Measurements from ENCODE around the gene SNRK.

SNRK gene

GRCh38 chr3:43307649-43308048 is 21.3 kb downstream of the SNRK start:
- no peak for TF ChIP-seq CTCF (IDR thresholded peaks at IDR 0.05; ENCODE audit: low read depth, low read length)
- DNase-seq (ENCODE audit: low read depth, low spot score) = no peak
- in situ Hi-C loops (cut with HindIII; ENCODE audit: low sequenced_read_pairs) = no loop called here
- H3K4me3 ChIP-seq (ENCODE audit: low read depth, low read length) = no peak overlapping the region

DNA sequence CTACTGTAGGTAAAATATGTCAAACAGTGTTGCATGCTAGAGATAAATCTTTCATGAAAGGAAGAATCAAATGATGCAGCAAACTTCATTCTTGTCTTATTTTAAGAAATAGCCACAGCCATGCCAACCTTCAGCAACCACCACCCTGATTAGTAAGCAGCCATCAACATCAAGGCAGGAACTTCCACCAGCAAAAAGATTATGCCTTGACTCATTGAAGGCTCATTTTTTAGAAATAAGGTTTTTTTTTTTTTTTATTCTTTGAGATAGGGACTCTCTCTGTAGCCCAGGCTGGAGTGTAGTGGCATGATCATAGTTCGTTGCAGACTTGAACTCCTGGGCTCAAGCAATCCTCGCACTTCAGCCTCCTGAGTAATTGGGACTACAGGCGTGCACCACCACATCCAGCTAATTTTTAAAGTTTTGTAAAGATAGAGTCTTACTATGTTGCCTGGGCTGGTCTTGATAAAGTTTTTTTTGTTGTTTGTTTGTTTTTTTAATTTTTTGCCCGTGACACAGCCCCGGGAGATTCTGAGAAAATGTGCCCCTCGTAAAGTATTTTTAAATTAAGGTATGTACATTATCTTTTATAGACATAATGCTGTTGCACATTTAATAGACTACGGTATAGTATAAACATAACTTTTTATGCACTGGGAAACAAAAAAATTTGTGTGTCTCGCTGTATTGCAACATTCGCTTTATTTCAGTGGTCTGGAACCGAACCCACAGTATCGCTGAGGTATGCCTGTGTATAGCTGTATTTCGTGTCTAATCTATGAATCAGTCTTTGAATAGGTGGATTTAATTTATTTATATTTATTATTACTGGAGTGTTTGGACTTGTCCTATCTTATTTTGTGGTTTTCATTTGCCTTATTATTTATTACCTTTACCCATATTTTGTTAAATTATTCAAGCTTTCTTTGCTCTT is 23.3 kb downstream of the SNRK start:
- no peak overlapping the region for H3K4me3 ChIP-seq (ENCODE audit: low read depth, low read length)
- no peak for DNase-seq (ENCODE audit: low read depth, low spot score)
- TF ChIP-seq CTCF (IDR thresholded peaks at IDR 0.05; ENCODE audit: low read depth, low read length) = no peak
- in situ Hi-C loops (cut with HindIII; ENCODE audit: low sequenced_read_pairs) = no loop called here

DNA sequence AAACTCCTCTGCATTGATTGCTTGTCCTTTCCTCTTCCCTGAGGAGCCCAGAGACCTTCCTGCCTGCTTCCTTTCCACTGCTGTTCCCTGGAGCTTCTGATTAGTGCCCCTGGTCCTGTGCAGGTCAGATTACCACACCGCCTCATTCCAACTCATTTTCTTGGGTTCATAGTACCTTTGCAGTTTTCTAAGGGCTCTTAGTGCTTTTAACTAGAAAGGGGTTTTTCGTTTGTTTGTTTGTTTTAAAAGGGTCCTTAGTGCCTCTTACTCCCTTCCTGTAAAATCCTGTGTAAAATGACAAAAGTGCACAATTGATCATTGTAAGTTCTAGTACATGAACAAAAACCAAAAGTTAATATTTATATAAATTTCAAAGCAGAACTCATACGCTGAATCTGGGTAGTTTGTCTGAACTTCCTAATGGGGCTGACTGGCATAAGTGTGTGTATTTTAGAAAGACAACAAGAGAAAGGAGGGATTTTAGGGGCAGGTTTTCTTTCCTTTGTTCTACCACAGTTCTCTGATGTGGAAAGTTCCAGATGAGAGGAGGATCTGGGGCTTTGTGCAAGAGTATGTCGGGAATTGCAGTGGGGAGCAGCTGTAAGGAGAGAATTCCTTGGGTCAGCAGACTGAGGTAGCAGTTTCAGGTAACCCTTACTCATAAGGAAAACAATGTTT is 30.6 kb downstream of the SNRK start:
- DNase-seq (ENCODE audit: low read depth, low spot score) = peak; percentile 9
- in situ Hi-C loops (cut with HindIII; ENCODE audit: low sequenced_read_pairs) = no loop called here
- no peak for TF ChIP-seq CTCF (IDR thresholded peaks at IDR 0.05; ENCODE audit: low read depth, low read length)
- H3K4me3 ChIP-seq (ENCODE audit: low read depth, low read length) = no peak overlapping the region

- TF ChIP-seq CTCF (IDR thresholded peaks at IDR 0.05; ENCODE audit: low read depth, low read length) = no peak
- in situ Hi-C loops (cut with HindIII; ENCODE audit: low sequenced_read_pairs) = no loop called here
- no peak overlapping the region for H3K4me3 ChIP-seq (ENCODE audit: low read depth, low read length)
- DNase-seq (ENCODE audit: low read depth, low spot score) = no peak
Measured at GRCh38 chr3:43317461-43318316, 31.3 kb downstream of the SNRK start.

- no peak for TF ChIP-seq CTCF (IDR thresholded peaks at IDR 0.05; ENCODE audit: low read depth, low read length)
- H3K4me3 ChIP-seq (ENCODE audit: low read depth, low read length) = no peak overlapping the region
- no peak for DNase-seq (ENCODE audit: low read depth, low spot score)
- in situ Hi-C loops (cut with HindIII; ENCODE audit: low sequenced_read_pairs) = no loop called here
Measured at GRCh38 chr3:43319376-43319775, 33.0 kb downstream of the SNRK start.

GRCh38 chr3:43319794-43320193 is 33.5 kb downstream of the SNRK start:
- DNase-seq (ENCODE audit: low read depth, low spot score) = no peak
- H3K4me3 ChIP-seq (ENCODE audit: low read depth, low read length) = no peak overlapping the region
- in situ Hi-C loops (cut with HindIII; ENCODE audit: low sequenced_read_pairs) = no loop called here
- no peak for TF ChIP-seq CTCF (IDR thresholded peaks at IDR 0.05; ENCODE audit: low read depth, low read length)

All from astrocyte of the spinal cord (primary cell).